Stimulated activated CD4-positive, alpha-beta T cell treated with anti-CD3 and anti-CD28 coated beads, Interleukin-15, amount 100 ng/mL, for 48 hours (primary cell): ENCODE measurements around the gene SPTBN5.
A peak's percentile ranks its signal among the peaks of the same experiment; 100 is the strongest.

ENCODE experiments used
- DNase-seq, 2 donors: peaks; one replicate each; pipeline ENCODE4 v3.0.0-alpha.2; 2020; ENCODE audit warnings: low read depth in 2 of 2

The SPTBN5 gene

DNA sequence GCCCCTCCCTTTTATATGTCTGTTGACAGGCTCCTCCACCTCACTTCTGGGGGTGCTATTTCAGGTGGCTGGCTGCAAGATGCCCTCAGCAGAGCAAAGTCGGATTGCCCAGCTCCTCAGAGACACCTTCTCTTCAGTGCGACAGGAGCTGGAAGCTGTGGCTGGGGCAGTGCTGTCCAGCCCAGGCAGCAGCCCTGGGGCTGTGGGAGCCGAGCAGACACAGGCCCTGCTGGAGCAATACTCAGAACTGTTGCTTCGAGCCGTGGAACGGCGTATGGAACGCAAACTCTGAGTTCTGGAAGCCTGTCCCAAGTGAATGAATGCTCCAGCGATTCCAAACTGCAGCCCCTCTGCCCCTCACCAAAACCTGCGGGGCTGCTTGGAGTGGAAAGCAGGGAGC is 68.7 kb downstream of the SPTBN5 start:
- no peak for DNase-seq

DNA sequence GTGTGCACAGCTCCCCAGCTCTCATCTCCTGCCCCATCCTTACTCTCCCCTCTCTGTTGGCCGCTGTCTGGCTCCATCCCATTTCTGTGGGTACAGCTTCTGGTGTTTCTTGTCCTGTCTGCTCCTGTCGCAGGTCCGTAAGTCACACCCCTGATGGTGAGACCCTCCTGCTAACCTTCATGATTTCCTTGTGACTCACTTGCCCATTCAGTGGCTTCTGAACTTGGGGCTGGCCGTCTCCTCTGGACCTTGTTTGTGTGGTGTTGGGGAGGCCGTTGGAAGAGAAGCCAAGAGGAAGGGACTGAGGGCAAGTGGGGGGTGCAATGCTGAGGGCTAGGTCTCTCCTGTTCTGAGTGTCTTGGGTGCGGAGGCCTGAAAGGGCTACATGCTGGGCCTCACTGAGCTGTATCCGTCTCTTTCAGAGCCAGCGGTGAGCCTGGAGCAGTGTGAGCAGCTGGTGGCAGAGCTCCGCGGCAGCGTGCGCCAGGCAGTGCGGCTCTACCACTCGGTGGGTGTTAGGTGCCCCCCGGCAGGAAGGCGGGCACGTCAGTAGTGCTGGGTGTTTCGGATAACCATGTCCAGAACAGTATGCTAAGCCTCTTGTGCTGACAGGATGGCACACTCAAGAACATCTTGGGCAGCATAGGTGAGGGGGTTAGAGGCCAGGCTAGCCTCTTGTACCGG is 69.6 kb downstream of the SPTBN5 start:
- DNase-seq: no peak

DNA sequence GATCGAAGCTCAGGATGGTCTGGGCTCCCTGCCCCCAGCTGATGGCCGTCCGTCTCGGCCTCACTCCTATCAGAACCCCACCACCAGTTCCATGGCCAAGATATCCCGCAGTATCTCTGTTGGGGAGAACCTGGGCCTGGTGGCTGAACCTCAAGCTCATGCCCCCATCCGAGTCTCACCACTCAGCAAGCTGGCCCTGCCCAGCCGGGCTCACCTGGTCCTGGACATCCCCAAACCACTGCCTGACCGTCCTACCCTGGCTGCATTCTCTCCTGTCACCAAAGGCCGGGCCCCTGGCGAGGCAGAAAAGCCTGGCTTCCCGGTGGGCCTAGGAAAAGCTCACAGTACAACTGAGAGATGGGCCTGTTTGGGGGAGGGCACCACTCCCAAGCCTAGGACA is 70.4 kb downstream of the SPTBN5 start:
- no peak for DNase-seq

DNA sequence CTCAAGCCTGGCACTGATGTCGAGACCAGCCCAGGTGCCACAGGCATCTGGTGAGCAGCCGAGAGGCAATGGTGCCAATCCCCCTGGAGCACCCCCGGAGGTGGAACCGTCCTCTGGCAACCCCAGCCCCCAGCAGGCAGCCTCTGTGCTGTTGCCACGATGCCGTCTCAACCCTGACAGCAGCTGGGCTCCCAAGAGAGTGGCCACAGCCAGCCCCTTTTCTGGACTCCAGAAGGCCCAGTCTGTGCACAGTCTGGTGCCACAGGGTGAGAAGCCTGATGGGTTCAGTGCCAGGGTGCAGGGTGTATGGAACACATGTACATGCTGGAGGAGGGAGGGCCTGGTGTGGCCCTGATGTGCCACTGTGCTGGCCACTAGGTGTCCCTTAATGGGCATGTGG is 70.9 kb downstream of the SPTBN5 start:
- no peak for DNase-seq

DNA sequence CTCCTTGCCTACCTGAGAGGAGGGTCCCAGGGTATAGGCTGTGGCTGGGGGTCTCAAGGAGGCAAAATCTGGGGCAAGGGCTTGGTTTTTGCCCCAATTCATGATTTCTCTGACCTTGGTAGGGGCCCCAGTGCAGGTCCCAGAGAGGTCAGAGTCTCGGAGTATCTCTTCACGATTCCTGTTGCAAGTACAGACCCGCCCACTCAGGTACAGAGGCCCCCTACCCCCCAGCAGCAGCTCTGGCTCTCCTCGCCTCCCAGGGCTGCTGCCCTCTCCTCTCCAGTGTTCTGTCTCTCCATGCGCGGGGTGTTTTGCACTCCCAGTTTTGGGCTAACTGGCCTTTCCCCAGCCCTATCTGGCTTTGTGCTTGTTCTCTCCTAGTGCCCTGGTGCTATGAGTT is 71.4 kb downstream of the SPTBN5 start:
- DNase-seq: no peak

DNA sequence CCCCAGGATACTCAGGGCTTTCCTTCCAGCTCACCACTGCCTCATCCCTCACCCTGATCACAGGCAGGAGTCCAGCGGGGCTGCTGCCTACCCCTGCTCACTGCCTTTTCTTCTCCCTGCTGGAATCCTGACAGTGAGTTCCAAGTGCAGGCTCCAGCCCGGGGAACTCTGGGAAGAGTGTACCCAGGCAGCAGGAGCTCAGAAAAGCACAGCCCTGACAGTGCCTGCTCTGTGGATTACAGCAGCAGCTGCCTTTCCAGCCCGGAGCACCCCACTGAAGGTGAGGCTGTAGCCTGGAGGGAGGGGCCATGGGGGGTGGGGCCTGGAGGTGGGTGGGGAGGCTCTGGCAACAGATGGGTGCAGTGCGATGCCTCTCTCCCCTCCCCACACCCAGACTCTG is 72.0 kb downstream of the SPTBN5 start:
- DNase-seq: no peak

DNA sequence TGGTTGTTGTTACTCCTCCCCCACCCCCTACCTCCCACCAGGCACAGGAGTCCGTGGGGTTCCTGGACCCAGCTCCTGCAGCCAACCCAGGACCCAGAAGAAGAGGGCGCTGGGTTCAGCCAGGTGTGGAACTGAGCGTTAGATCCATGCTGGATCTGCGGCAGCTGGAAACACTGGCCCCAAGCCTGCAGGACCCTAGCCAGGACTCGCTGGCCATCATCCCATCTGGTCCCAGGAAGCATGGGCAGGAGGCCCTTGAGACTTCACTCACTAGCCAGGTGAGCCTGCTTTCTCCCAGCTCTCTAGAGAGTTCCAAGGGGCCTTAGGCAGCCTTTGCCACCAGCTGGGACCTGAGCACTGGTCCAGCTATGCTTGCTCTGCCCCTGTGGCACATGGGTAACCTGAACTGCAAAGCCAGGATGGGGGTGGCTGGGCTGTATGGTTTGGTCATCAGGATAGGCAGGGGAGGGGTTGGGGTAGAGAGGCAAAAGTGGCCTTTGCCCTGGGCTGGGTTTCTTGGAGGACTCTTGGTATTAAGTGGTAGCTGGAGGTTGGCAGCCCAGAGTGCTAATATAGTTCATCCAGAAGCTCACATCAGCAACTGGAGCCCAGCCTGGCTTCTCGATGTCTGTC is 72.9 kb downstream of the SPTBN5 start:
- no peak for DNase-seq

DNA sequence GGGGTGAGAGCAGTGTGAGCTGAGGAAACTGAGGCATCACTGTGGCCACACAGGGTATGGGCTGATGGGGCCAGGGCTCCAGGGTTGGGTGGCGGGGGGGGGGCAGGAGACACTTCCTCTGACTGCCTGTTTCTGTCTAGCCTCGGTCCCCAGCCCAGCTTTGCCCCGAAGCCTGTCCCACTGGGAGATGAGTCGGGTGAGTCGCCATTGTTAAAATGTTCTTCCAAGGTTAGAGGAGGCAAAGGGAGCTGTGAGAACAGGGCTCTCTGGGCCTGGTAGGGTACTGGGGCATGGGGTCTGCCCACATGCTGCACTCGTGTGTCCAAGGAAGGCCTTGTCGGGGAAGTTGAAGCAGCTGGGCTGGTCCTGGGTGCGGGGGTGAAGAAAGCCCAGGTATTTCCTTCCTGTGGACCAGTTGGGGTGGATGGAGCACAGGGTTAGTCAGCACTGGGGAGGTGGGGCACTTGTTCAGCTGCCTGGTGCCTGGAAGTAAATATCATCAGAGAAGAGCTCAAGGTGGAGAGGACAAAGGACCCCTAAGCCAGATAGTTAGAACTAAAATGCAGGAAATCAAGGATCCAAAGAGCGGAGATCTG is 74.3 kb downstream of the SPTBN5 start:
- DNase-seq: no peak

DNA sequence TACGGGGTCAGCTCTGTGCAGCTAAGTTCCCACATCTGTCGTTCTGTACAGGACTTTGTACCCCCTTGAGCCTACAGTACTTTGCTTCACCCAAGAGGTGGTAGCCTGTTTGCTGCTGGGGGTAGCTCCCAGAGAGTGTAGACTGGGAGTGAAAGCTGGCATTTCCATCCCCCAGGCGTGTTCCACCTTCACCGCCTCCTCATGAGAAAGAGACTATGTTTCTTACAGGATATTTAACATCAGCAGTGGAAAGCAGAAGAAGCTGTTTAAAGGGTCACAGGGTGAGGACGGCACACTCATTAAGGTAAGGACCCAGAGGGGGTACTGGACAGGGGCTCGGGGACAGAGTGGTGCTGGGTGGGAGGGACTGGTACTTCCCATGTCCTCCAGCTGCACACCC is 76.1 kb downstream of the SPTBN5 start:
- DNase-seq: no peak

DNA sequence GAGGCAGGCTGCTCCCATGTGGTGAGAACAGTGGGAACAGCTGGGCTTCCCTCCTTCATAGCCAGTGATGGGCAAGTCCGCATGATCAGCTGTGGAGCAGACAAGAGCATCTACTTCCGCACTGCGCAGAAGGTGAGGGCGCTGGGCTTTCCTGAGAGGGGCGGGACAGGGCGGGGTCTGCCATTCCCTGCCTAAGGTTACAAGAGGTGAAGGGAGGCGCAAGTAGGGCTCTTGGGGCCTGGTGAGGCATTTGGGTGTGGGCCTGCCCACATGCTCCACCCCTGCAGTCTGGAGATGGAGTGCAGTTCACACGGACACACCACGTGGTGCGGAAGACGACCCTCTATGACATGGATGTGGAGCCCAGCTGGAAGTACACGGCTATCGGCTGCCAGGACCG is 76.5 kb downstream of the SPTBN5 start:
- DNase-seq: no peak

DNA sequence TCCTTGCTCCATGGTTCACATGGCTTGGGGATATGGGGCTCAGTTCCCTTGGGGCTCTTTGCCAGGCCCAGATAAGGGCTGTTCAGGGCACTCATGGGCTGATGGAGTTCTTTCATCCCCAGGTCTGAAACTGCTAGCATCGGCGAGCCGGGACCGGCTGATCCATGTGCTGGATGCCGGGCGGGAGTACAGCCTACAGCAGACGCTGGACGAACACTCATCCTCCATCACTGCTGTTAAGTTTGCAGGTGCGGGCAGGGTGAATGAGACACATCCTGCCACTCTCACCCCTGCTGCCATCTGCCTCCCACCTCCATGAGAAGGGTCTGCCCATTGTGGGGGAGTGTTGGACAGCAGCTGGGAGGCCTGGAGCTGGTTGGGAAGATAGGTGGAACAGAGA is 77.1 kb downstream of the SPTBN5 start:
- no peak for DNase-seq

DNA sequence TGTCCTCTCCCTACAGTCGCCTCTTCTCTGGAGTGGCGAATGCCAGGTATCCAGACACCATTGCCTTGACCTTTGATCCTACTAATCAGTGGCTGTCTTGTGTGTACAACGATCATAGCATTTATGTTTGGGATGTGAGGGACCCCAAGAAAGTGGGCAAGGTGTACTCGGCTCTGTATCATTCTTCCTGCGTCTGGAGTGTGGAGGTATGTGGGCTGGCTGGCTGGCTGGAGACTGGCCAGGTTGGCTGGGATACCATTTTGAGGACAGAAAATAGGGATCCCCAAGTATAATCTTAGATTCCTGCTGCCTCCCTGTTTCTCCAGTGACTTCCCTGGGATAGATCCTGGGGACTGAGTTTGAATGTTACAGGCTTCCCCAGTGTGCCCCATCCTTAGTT is 79.3 kb downstream of the SPTBN5 start:
- DNase-seq: no peak

DNA sequence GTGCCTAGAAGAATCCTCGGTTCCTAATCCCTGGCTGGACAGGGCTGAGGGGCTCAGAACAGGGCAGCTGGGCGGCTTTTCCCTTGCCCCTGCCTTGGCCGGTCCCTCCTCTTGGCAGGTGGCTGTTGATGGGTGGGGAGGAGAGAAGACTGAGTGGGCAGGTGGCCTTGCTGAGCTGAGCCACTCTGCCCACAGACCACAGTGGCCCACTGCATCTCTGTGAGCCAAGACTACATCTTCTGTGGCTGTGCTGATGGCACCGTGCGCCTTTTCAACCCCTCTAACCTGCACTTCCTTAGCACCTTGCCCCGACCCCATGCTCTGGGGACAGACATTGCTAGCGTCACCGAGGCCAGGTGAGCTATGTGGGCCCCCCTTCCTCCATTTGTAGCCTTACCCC is 80.4 kb downstream of the SPTBN5 start:
- DNase-seq: no peak

DNA sequence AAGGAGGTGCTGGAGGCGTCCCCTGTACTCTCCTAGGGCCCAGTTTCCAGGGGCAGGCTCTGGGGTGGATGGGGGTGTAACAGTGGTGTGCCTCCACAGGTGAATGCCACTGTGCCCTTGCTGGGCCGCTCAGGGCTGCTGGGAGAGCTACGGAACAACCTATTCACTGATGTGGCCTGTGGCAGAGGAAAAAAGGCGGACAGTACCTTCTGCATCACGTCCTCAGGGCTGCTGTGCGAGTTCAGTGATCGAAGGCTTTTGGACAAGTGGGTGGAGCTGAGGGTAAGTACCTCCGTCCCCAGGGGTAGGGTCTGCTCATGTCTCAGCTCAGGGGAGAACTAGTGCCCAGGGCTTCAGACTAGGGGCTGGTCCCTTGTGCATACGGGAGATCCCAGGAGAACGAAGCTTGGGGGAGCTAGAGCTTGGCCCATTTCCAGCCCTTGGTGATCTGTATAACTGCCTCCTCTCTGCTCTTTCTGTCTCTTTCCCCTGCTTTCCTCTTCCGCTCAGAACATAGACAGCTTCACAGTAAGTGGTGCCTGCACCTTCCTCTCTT is 81.0 kb downstream of the SPTBN5 start:
- DNase-seq: no peak

DNA sequence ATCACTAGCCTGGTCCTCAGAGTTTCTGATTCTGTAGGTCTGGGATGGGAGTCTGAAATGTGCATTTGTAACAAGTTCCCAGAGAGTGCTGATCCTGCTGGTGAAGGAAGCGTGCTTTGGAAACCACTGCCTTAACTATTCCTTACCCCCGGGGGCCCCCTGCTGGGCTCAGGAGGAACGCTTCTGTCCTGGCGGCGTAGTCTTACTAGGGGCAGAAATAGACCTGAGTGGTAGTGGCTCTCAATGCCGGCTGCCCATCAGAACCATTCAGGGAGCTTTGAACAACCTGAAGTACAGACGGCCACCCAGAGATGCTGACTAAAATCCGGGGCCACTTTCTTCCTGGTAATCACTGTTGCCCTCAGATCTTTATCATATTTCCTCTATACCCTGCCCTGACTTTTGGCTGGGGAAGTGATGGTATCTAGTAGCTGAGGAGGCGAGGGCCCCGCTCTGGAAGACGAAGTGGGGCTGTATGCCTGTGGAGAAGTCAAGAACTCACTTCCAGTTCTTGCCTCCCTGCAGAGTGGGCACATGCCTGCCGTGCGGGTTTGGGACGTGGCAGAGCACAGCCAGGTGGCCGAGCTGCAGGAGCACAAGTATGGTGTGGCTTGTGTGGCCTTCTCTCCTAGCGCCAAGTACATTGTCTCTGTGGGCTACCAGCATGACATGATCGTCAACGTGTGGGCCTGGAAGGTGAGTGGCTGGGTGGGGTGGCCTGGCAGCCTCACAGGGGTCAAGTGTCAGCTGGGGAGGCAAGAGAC is 82.2 kb downstream of the SPTBN5 start:
- DNase-seq: peak; percentile 56 to 67

DNA sequence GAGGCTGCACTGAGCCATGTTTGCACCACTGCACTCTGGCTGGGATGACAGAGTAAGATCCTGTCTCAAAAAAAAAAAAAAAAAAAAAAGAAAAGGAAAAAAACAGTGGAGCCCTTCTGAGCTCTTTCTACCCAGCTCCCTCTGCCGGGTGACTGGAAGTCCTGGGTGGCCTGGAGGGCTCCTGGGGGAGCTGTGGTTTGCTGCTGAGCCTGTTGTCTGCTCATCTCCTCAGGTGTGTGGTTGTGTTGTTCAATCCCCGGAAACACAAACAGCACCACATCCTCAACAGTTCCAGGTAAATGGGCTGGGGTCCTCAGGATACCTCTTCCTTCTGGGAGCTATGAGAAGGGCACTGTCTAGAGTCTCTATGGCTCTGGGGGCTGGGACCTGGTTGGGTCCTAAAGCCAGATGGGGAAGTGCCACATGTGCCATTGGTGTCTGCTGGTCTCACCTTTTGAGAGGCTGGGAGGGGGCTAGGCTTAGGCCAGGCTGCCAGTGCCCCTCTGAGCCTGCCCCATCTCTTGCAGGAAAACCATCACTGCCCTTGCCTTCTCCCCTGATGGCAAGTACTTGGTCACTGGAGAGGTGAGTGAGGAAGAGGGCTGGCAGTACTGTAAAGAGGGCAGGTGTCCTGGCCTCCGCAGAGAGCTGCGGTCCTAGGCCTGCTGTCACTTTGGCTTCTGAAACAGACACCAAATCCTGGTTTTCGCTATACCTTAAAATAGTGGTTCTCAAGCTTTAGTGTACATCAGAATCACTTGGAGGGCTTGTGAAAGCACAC is 83.0 kb downstream of the SPTBN5 start:
- no peak for DNase-seq

DNA sequence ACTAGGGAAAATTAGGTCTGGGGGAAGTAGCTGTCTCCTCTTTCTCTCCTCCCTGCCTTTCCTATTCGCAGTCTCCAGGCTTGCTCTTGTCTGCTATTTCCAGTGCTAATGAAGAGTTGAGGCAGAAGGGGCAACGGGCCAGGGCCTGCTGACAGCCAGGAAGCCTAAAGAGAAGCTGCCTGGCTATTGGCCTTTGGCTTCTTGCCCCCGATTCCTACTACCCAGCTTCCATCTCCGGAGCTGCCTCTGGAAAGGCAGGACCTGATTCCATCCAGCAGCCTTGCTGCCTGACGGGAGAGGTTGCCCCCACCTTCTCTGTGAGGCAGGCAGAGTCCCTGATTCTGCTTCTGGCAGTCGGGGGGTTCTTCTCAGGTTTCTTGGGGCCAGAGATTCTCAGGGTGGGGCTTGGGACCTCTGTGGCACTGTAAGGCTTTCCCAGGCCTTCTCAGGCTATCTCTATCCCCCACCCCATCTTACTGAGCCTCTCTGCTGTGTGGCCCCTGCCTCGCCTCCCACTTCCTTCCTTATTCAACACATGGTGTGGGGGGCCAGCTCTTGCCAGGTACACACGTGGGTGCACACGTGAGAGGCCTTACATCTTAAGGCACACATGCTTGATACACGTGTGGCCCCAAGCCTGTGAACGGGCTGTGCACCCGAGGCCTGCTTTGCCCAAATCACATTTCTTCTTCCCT is 84.2 kb downstream of the SPTBN5 start:
- DNase-seq: no peak

DNA sequence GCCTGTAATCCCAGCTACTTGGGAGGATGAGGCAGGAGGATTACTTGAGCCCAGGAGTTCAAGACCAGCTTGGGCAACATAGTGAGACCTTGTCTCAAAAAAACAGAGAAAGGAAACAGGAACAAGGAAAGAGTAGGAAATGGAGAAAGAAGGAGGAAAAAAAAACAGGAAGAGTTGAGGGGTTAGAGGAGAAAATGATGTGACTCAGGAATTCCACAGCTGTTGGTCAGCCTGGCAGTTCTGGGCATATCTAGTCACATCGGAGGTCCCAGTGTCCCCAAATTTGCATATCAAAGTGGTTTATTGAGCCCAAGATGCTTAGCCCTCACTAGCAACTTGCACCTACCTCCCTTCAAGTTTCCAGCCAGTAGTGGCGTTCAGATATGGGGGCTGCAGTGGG is 84.7 kb downstream of the SPTBN5 start:
- DNase-seq: no peak

DNA sequence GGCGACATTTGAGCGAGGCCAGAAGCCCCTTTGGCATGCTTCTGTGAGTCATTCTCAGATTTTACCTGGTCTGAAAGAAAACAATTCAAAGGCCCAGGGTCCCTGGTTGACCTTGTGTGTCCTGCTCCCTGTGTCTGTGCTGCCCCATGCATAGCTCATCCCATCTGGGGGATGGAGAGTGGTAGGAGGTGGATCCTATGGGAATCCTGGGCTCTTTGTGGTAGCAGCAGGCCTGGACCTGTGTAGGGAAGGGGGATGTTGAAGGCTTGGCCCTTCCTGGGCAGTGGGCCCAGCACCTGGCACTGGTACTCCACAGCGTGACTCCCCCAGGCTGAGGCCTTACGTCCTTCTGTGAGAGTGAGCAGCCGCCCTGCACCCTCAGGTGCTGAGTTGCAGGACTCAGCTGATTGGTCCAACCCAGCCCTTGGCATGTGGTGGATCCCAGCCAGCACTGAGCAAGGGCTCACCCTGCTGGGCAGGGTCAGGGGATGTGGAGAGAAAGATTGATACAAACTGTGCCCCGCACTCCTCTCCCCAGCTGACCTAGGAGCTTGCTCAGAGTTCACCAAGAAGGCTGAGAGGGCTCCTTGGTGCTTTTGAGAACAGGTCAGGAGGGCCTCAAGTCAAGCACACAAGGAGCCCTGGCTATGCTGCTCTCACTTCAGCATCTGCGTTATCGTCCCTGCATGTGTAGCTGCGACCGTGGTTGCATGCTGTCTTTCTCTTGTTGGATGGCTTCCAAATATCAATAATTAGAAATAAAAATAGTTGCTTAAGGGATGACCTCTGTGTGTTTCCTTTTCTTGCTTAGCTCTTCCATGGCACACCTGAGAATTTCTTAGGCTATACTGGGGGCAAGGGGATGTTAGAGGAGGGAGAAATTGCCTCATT is 87.3 kb downstream of the SPTBN5 start:
- DNase-seq: no peak

DNA sequence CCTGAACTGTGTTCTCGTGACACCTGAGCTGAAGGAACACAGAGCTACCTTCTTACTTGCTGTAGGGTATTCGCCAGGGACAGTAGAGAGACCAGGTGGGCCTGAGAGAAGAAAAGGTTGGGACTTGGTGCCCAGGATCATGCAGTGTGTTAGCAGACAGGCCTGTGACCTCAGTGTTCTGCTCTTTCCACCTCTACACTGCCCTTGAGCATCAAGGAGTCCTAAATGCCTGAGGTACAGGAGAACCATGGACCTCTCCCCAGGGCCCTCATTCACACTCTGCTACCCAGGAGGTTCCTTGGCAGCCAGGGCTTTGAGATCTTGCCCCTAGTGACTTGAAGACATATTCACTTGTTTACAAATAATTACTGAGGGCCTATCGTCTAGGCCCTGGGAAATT is 88.1 kb downstream of the SPTBN5 start:
- no peak for DNase-seq
